Measurements from ENCODE around the gene SHH.
A peak's percentile ranks its signal among the peaks of the same experiment; 100 is the strongest.
"Not testable (repeated sequence)": the region's sequence is repeated elsewhere in the genome, so short reads cannot be mapped to it uniquely, and the experiment has no call there.

The SHH gene

GRCh38 chr7:155818154-155818819, 6.0 kb upstream of the SHH start:
- no peak for TF ChIP-seq CTCF (IDR thresholded peaks at IDR 0.05; ENCODE audit: low read depth, low read length)
- no peak for DNase-seq (ENCODE audit: extremely low read depth, low read depth)

GRCh38 chr7:155817515-155817914, 5.3 kb upstream of the SHH start:
- not testable (repeated sequence) for DNase-seq (ENCODE audit: extremely low read depth, low read depth)

GRCh38 chr7:155816996-155817395, 4.7 kb upstream of the SHH start:
- no peak for TF ChIP-seq CTCF (IDR thresholded peaks at IDR 0.05; ENCODE audit: low read depth, low read length)

GRCh38 chr7:155816192-155816508, 3.9 kb upstream of the SHH start:
- TF ChIP-seq CTCF (IDR thresholded peaks at IDR 0.05; ENCODE audit: low read depth, low read length) = no peak
- DNase-seq (ENCODE audit: extremely low read depth, low read depth) = no peak

More at GRCh38 chr7:155816996-155817395, 4.7 kb upstream of the SHH start:
- DNase-seq (ENCODE audit: extremely low read depth, low read depth) = no peak

GRCh38 chr7:155815332-155816191, 3.3 kb upstream of the SHH start:
- DNase-seq (ENCODE audit: extremely low read depth, low read depth) = no peak
- peak; percentile 55 for TF ChIP-seq CTCF (IDR thresholded peaks at IDR 0.05; ENCODE audit: low read depth, low read length)

- DNase-seq (ENCODE audit: extremely low read depth, low read depth) = no peak
- no peak for TF ChIP-seq CTCF (IDR thresholded peaks at IDR 0.05; ENCODE audit: low read depth, low read length)
Measured at GRCh38 chr7:155814316-155815276, 2.3 kb upstream of the SHH start.

GRCh38 chr7:155813546-155814315, 1.5 kb upstream of the SHH start:
- no peak for TF ChIP-seq CTCF (IDR thresholded peaks at IDR 0.05; ENCODE audit: low read depth, low read length)
- DNase-seq (ENCODE audit: extremely low read depth, low read depth) = no peak
